Adrenal gland (tissue), 5 donors: Measurements from ENCODE around the gene DDX31.

Experiments used
- CTCF ChIP-seq, 6 experiments: fragments of 450-650 bp in 4 of 6; fragments of 200-600 bp in 2 of 6; sonication (generic) in 1 of 6; IDR thresholded peaks; 1 replicate in 5 of 6; 2 replicates in 1 of 6; pipeline versions ENCODE4 v1.5.1 to v1.8.0; 2016 to 2021; ENCODE audit warnings: antibody characterized with exemption in 6 of 6, mild to moderate bottlenecking in 2 of 6, moderate library complexity in 1 of 6
- POLR2A ChIP-seq, 2 donors: fragments of 450-650 bp; IDR thresholded peaks; one replicate each; pipeline ENCODE4 v1.6.1; 2017; ENCODE audit warnings: antibody characterized with exemption in 2 of 2, mild to moderate bottlenecking in 2 of 2, moderate library complexity in 1 of 2
- donor health status: DM: no; HTN: no; CAD: no.

- TF ChIP-seq POLR2A (IDR thresholded peaks at IDR 0.05) = no peak
- no peak for TF ChIP-seq CTCF (IDR thresholded peaks at IDR 0.05)
Measured at GRCh38 chr9:132556714-132557113, 113.1 kb downstream of the DDX31 start.
